Body of pancreas (tissue), 4 donors: ENCODE results near the gene MPP1.

Experiments used
- CTCF ChIP-seq, 7 experiments: fragments of 450-650 bp in 4 of 7; fragments of 200-600 bp in 3 of 7; sonication (generic) in 3 of 7; IDR thresholded peaks; one replicate each; pipeline ENCODE4 v1.5.1; 2016 to 2019; ENCODE audit warnings: antibody characterized with exemption in 7 of 7
- POLR2A ChIP-seq, 3 donors: fragments of 450-650 bp; IDR thresholded peaks; one replicate each; pipeline ENCODE4 v1.6.1; 2016; ENCODE audit warnings: antibody characterized with exemption in 3 of 3, mild to moderate bottlenecking in 2 of 3

GRCh38 chrX:154834562-154834961, 29.3 kb upstream of the MPP1 start, which contains the start of gene SMIM9:
- TF ChIP-seq CTCF (IDR thresholded peaks at IDR 0.05) (no peak), POLR2A (IDR thresholded peaks at IDR 0.05) (no peak)
